NCI-H1930 (cell line): ENCODE data around the gene STK36.
A peak's percentile ranks its signal among the peaks of the same experiment; 100 is the strongest.

Source experiments
- DNase-seq, 2 experiments: peaks; one replicate each; lab custom pipeline; 2025; lab: John Stamatoyannopoulos, UW

STK36 gene

DNA sequence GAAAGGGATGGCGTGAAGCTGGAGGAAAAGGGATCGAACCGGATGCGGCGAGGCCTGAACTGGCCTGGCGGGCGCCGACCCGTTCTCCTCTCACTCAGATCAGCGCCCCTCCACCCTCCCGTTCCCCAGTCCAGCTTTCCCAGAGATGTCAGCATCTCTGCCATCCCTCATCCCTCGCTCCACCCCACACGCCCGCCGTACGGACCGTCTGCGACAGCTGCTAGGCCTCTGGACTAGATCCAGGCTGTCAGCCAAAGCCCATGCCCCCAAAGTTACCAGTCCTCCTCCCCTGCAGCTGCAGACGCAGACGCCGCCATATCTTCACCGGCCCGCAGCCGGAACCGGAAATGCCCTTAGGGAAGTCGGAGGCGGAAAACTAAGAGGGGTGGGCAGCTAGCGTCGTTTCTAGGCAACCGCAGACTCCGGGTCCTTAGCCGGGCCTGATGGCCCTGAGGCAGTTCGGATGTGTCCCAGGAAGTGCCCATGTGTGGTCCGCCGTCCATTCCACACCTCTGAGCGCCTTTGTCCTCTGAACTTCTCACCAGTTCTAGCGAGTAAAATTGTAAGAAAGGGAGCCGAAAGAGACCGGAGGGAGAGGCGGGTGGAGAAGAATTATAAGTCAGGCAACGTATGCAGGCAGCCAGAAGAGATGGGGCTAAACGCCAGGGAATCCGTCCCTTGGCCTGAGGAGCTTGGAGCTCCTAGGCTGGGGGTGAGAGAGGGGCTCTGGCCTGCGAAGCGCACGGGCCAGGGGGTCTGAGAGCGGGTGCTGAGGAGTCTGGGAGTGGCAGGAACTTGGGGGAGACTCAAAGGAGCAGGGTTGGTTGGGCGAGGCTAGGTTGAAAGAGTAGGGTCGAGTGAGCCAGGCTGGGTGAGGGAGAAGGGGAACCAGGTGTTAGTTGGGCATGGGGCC is at the start of gene STK36, which contains the start of gene RNF25:
TSS of gene STK36 (plus strand) at position 433 of the 913 bp plus-strand sequence. CDS start 744 bp downstream, outside the sequence.
TSS of gene RNF25 (minus strand) at position 349 of the 913 bp plus-strand sequence. CDS start at position 317, 32 bp downstream.
- peak; percentile 78 to 85 for DNase-seq

- DNase-seq, result no peak
Observed at GRCh38 chr2:218622606-218623365, 49.1 kb upstream of the STK36 start.

- DNase-seq, result no peak
Observed at GRCh38 chr2:218623366-218623705, 48.5 kb upstream of the STK36 start.

- no peak for DNase-seq
Observed at GRCh38 chr2:218626369-218626768, 45.5 kb upstream of the STK36 start.

DNA sequence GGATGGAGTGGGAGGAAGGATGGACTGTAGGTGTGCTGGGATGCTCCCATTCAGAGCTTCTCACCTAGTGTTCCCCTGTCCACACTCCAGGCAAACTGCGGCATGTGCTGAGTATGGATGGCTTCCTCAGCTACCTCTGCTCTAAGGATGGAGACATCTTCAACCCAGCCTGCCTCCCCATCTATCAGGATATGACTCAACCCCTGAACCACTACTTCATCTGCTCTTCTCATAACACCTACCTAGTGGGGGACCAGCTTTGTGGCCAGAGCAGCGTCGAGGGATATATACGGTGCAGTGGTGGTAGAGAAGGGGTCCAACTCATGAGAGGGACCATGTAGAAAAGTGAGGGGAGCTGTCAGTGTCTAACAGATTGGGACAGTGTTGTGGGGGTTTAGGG is 43.9 kb upstream of the STK36 start:
- DNase-seq, result no peak

DNA sequence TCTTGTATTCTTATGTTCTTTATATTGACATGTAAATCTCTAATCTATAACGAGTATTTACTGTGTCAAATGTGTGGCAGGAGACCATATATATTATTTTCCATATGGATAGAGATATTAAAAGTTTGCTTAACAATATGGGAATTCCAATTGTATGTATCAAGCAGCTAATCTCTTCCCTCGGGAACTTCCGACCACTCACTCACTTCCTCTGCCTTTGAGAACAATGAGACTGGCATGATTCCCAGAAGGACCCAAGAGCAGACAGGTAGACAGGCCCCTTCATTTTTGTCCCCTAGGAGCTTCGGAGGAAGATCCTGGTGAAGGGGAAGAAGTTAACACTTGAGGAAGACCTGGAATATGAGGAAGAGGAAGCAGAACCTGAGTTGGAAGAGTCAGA is 40.0 kb upstream of the STK36 start:
- DNase-seq, result no peak

GRCh38 chr2:218635719-218636118 is 36.2 kb upstream of the STK36 start:
- no peak for DNase-seq

GRCh38 chr2:218638372-218638771 is 33.5 kb upstream of the STK36 start:
- DNase-seq, result no peak

- no peak for DNase-seq
Observed at GRCh38 chr2:218642121-218642656, 29.7 kb upstream of the STK36 start.

- DNase-seq, result no peak
Observed at GRCh38 chr2:218642786-218643185, 29.1 kb upstream of the STK36 start.

DNA sequence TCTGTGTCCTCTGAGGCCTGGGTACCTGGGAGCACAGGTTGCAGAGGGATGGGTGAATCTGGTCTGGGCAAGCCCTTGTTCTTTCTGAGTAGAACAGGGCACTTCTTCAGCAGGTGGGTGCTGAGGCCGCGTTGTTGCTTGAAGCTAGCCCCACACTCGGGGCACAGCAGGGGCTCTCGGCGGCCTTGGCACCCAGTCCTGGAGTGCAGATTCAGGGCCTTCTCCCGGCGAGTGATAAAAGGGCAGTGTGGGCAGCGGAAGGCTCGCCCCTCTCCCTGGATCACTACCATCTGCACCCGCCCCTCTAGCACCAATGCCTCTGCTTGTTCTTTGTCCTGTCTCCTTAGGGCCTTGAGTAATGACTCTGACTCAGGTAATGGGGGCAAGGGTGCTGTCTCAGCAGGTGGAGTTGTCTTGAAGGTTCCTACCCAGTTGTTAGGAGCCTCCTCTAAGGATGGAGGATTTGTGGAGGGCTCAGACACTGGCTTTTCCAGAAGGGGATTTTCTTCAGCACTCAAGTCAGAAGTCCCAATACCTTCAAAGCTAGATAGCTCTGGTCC is 28.1 kb upstream of the STK36 start:
- no peak for DNase-seq

GRCh38 chr2:218644721-218645120 is 27.2 kb upstream of the STK36 start:
- no peak for DNase-seq

- DNase-seq, result no peak
Observed at GRCh38 chr2:218645126-218645525, 26.8 kb upstream of the STK36 start.

DNA sequence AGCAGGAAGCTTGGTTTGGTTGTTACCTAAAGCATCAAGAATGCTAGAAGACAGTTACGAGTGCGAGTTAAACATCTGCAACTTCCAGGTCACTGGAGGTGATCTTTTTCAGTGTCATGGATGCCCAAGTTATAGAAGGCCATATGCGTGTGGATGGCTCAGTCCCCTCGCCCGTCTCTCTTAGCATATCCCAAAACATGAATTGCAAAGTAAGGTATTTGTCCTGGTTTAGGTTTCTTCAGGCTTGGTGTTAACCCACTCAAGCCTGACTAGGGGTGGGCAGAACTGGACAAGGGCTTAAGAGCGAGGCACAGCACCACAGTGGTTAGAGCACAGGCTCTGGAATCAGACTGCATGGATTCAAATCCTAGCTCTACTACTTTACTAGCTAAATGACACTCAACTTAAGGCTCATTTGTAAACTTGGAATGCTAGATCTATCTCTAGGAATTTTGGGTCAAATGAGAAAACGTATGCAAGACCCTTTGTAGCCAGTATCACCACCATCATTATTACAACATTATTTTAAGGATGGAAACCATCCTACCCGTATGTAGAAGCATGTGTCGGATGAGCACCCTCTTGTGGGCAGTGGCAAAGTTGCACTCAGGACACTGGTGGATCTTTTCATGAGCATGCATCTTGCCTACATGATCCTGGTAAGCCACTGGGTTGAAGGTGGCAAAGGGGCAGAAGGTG is 23.6 kb upstream of the STK36 start:
- DNase-seq, result peak in 1 of 2 experiments; percentile 34

DNA sequence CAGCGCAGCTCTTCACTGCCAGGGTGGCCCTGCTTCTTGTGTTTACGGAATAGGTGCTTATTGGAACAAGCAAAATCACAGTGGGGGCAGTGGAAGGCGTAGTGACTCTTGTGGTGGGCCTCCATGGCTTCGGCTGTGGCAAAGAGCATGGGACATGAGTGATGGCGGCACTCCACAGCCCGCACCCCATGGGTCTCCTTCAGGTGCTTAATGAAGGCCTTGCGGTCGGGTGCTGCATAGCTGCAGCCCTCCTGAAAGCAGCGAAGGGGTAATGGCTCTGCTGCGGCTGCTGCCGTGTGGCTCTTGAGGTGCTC is 23.1 kb upstream of the STK36 start:
- no peak for DNase-seq

GRCh38 chr2:218655751-218656150 is 16.1 kb upstream of the STK36 start:
- no peak for DNase-seq

- peak; percentile 14 for DNase-seq
Observed at GRCh38 chr2:218658671-218659257, 13.1 kb upstream of the STK36 start.

- peak; percentile 82 to 87 for DNase-seq
Observed at GRCh38 chr2:218659258-218659987, 12.5 kb upstream of the STK36 start, which contains the start of the genes BCS1L and ZNF142. Gene BCS1L (plus strand): TSS chr2:218659683. CDS start chr2:218660988, 1,305 bp downstream. Gene ZNF142 (minus strand): TSS chr2:218659623. CDS start chr2:218656429, 3,194 bp downstream.

GRCh38 chr2:218659988-218660358 is 11.9 kb upstream of the STK36 start:
- no peak for DNase-seq

DNA sequence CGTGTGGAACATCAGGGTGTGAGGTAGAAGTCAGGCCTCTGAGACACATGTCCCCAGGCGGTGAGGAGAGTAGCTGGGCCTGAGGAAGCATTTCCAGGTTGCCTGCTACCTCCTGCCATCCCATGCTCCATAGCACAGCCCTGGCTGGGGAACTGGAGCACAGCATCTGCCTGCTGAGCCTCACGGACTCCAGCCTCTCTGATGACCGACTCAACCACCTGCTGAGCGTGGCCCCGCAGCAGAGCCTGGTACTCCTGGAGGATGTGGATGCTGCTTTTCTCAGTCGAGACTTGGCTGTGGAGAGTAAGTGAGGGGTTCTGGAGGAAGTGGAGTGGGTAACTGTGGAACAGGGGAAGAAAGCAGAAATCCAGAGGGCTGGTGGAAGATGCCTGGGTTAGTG is 9.5 kb upstream of the STK36 start:
- no peak for DNase-seq

DNA sequence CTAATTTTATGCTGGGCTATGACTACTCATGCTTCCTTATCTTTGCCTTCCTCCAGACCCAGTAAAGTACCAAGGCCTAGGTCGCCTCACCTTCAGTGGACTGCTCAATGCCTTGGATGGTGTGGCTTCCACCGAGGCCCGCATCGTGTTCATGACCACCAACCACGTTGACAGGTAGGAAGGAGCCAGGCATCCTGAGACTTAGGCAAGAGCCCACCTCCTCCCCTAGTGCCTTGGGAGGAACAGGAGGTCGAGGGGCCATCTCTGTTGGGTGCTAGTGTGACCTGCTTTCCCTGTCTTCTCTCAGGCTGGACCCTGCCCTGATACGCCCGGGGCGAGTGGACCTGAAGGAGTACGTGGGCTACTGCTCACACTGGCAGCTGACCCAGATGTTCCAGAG is 9.1 kb upstream of the STK36 start:
- DNase-seq, result no peak
